ENCODE measurements around the gene PLEKHB2.

DNA sequence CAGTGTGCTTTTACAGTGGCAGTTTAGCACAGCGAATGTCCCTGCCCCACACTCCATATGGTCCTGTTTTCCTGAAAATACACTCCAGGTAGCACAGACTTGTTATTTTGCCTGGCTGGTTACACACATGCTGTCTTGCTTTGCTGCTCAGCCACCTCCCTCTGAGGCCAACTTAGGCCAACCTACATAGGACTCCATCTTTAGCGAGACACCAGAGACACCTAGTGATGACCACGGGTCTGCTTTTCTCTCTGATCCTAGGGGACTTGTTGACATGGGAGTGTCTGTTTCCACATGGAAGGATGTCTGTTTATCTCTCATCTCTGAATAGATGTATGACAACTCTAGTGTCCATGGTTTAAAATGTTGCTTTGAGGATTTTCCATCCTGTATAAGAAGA lies 43.3 kb downstream of the PLEKHB2 start:
- no peak for TF ChIP-seq POLR2A (IDR thresholded peaks at IDR 0.05; ENCODE audit: low read length)
- TF ChIP-seq GATA1 (IDR thresholded peaks at IDR 0.05; ENCODE audit: low read depth, low read length) = no peak
